ENCODE measurements around the gene HINFP.

DNA sequence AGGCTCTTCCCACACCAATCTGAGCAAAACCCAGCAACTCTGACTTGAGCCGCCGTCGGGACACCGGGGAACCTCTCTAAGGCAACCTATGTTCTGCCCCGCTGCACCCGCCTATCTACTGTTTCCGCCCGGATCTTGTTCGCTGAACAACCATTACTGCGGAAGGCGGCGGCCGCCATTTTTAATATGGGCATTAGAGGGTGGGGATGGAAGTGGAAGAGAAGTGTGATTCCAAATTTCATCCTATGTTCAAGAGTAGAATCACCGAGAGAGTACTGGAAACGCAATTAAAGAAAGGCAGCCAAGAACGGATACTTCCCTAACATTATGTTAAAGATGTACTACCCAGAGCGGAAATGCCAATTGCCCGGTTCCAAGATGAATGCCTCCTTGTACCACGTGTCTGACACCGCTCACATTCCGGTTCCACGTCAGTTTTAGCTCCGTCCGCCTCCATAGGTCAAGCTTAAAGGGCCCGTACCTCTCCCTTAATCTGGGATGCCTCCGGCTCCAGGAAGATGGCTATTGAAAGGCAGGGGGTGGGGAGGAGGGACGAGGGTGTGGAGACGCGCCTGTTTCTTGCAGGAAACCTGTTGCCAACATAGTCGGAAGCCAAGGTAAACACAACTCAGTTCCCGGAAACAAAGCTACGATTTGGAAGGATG is 19.5 kb upstream of the HINFP start, which contains the start of gene DPAGT1:
- no peak for TF ChIP-seq ESRRG (CRISPR knock-in tag; IDR thresholded peaks at IDR 0.05)
- no peak for TF ChIP-seq CSDC2 (CRISPR knock-in tag; IDR thresholded peaks at IDR 0.05)
- no peak for TF ChIP-seq ZNF8 (CRISPR knock-in tag; IDR thresholded peaks at IDR 0.05)
